Activated naive CD4-positive, alpha-beta T cell treated with anti-CD3 and anti-CD28 coated beads for 36 hours (primary cell): ENCODE measurements around the gene PCDHGB2. TPM values are rescaled to one million over a fixed set of nuclear protein-coding genes. Genes with fewer than 3 reads are reported as not detected.
A peak's percentile ranks its signal among the peaks of the same experiment; 100 is the strongest.

Experiments used
- CTCF ChIA-PET: fragments of 350-600 bp; sonication (Branson Sonifier 250); formaldehyde crosslinking; loops from one replicate; lab custom pipeline; 2021; ENCODE audit warnings: antibody characterized with exemption; lab: Charles Lee
- DNase-seq: peaks from one replicate; pipeline ENCODE4 v3.0.0-alpha.2; 2020
- H3K27ac Mint-ChIP-seq: one replicate; pipeline ENCODE4 v1.8.0; 2021; ENCODE audit warnings: mild to moderate bottlenecking, mixed read lengths
- H3K27me3 Mint-ChIP-seq: one replicate; pipeline ENCODE4 v1.8.0; 2021; ENCODE audit warnings: low read depth, mixed read lengths
- H3K36me3 Mint-ChIP-seq: one replicate; pipeline ENCODE4 v1.8.0; 2021; ENCODE audit warnings: low read depth, mixed read lengths
- H3K4me1 Mint-ChIP-seq: one replicate; pipeline ENCODE4 v1.8.0; 2021; ENCODE audit warnings: low read depth, mixed read lengths
- H3K4me3 Mint-ChIP-seq: one replicate; pipeline ENCODE4 v1.8.0; 2021; ENCODE audit warnings: mild to moderate bottlenecking, moderate library complexity, mixed read lengths
- H3K9me3 Mint-ChIP-seq: one replicate; pipeline ENCODE4 v1.8.0; 2021; ENCODE audit warnings: mixed read lengths
- intact Hi-C: fragments of 100-400 bp; cut with micrococcal nuclease; formaldehyde crosslinking; loops from one replicate; pipeline ENCODE4 v1.15.1; 2023
- total RNA-seq, 2 experiments: library from RNA; stranded (reverse); gene quantifications; one replicate each; pipeline ENCODE4 v1.2.3, GENCODE V29; 2021

The PCDHGB2 gene
- total RNA-seq, 2 experiments from 2014 or later: not detected

DNA sequence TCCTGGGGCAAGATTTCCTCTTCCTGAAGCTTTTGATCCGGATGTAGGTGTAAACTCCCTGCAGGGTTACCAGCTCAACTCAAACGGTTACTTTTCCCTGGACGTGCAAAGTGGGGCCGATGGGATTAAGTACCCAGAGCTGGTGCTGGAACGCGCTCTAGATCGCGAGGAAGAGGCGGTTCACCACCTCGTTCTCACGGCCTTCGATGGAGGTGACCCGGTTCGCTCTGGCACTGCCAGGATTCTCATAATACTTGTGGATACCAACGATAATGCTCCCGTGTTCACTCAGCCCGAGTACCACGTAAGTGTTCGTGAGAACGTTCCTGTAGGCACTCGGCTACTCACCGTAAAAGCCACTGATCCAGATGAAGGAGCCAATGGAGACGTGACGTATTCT lies 4.2 kb upstream of the PCDHGB2 start:
- H3K36me3 Mint-ChIP-seq: peaks cover 22% of the 10 kb centered on the region
- no peaks in the 10 kb centered on the region for H3K4me1 Mint-ChIP-seq
- no peak for DNase-seq
- peaks cover 22% of the 10 kb centered on the region for H3K9me3 Mint-ChIP-seq
- intact Hi-C loops: no loop called here
- peaks cover 66% of the 10 kb centered on the region for H3K27me3 Mint-ChIP-seq
- H3K27ac Mint-ChIP-seq: no peak overlapping the region
- no peak overlapping the region for H3K4me3 Mint-ChIP-seq
- CTCF ChIA-PET: interaction anchor here (0.9 to 1.7 kb wide), 6 partner anchors 9 to 202 kb away, joined by 3 to 4 read pairs (median 3); partner anchors contain the start of genes PCDHGA5 and PCDHGB3

DNA sequence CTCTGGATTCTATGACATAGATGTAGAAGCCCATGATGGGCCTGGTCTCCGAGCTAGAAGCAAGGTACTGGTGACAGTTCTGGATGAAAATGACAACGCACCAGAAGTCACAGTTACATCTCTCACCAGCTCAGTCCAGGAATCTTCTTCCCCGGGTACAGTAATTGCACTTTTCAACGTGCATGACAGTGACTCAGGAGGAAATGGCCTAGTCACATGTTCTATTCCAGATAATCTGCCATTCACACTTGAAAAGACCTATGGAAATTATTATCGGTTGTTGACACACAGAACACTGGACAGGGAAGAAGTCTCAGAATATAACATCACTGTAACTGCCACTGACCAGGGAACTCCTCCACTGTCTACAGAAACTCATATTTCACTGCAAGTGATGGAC lies 3.7 kb upstream of the PCDHGB2 start:
- H3K27me3 Mint-ChIP-seq: peaks cover 66% of the 10 kb centered on the region
- H3K9me3 Mint-ChIP-seq: peaks cover 23% of the 10 kb centered on the region

DNA sequence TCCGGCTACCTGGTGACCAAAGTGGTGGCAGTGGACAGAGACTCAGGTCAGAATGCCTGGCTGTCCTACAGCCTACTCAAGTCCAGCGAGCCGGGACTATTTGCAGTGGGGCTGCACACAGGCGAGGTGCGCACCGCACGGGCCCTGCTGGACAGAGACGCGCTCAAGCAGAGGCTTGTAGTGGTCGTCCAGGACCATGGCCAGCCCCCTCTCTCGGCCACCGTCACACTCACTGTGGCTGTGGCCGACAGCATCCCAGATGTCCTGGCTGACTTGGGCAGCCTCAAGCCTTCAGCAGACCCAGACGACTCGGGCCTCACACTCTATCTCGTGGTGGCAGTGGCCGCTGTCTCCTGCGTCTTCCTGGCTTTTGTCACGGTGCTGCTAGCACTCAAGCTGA lies 2.8 kb upstream of the PCDHGB2 start:
- DNase-seq: no peak
- Mint-ChIP-seq H3K27me3 (peaks cover 68% of the 10 kb centered on the region), H3K27ac (no peak overlapping the region), H3K4me3 (no peak overlapping the region), H3K9me3 (peaks cover 27% of the 10 kb centered on the region), H3K36me3 (peaks cover 28% of the 10 kb centered on the region), H3K4me1 (no peaks in the 10 kb centered on the region)
- intact Hi-C loops: no loop called here
- CTCF ChIA-PET: no interaction called here

More for the DNA sequence above, 3.7 kb upstream of the PCDHGB2 start:
- intact Hi-C loops: no loop called here
- no peaks in the 10 kb centered on the region for H3K4me1 Mint-ChIP-seq
- DNase-seq: no peak
- CTCF ChIA-PET: interaction anchor here (0.6 to 1.7 kb wide), 5 partner anchors 8 to 202 kb away, joined by 3 to 4 read pairs (median 4); partner anchors contain the start of genes PCDHGA5 and PCDHGB3
- peaks cover 27% of the 10 kb centered on the region for H3K36me3 Mint-ChIP-seq
- no peak overlapping the region for H3K27ac Mint-ChIP-seq
- H3K4me3 Mint-ChIP-seq: no peak overlapping the region

DNA sequence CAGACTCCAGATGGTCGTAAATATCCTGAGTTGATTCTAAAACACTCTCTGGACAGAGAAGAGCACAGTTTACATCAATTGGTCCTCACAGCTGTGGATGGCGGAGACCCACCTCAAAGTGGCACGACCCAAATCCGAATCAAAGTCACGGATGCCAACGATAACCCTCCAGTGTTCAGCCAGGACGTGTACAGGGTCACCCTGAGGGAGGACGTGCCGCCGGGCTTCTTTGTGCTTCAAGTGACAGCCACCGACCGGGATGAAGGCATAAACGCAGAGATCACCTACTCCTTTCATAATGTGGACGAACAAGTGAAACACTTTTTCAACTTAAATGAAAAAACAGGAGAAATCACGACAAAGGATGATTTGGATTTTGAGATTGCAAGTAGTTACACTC lies 891 bp downstream of the PCDHGB2 start:
- peaks cover 83% of the 10 kb centered on the region for H3K27me3 Mint-ChIP-seq
- intact Hi-C loops: no loop called here
- no peak overlapping the region for H3K4me3 Mint-ChIP-seq
- H3K9me3 Mint-ChIP-seq: peaks cover 31% of the 10 kb centered on the region
- H3K36me3 Mint-ChIP-seq: peaks cover 31% of the 10 kb centered on the region
- H3K4me1 Mint-ChIP-seq: no peaks in the 10 kb centered on the region
- DNase-seq: no peak
- CTCF ChIA-PET: no interaction called here
- no peak overlapping the region for H3K27ac Mint-ChIP-seq

DNA sequence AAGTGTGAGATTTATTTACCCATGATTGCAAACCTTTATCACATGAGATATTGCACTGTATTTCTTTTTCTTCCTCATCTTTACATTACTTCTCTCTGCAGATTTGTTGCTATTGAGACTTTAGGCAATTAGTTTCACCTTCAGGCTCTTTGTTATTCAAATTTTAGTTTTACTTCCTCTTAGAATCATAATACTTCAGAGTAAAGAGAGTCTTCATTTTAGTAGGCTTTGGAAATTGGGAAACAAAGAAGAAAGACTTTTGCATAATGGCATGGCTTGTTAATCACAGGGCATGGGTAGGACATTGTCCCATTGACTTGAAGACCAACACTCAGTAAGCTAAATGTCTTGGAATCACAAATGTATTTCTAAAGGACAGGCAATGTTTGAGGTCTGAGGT lies 2.9 kb downstream of the PCDHGB2 start:
- Mint-ChIP-seq H3K9me3 (peaks cover 30% of the 10 kb centered on the region), H3K36me3 (peaks cover 28% of the 10 kb centered on the region), H3K4me3 (no peak overlapping the region), H3K27ac (no peak overlapping the region), H3K27me3 (peaks cover 77% of the 10 kb centered on the region), H3K4me1 (no peaks in the 10 kb centered on the region)
- CTCF ChIA-PET: no interaction called here
- intact Hi-C loops: no loop called here
- no peak for DNase-seq

DNA sequence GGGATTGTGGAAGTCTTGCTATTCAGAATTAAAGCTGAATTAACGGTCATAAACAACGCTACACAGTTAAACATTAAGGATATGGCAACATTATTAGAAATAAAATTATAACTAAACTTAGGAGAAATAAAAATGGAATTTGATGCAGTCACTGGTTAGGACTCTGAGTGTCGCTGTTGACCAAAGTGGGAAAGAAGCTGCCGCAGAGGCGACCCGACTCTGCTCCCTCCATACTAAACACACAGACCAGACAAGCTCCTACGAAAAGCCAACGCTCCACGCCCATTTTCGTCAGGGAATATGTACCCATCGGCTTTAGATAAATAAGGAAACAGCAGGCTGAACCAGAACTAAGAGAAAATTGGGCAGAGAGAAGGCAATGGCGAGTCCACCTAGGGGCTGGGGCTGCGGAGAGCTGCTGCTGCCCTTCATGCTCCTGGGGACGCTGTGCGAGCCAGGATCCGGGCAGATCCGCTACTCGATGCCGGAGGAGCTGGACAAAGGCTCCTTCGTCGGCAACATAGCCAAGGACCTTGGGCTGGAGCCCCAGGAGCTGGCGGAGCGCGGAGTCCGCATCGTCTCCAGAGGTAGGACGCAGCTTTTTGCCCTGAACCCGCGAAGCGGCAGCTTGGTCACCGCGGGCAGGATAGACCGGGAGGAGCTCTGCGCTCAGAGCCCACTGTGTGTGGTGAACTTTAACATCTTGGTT lies 4.3 kb downstream of the PCDHGB2 start, which contains the start of gene PCDHGA5:
Gene PCDHGA5, plus strand, starts transcription at position 211 of the 709 bp plus-strand sequence. Its CDS starts 169 bp downstream, at position 380.
- Mint-ChIP-seq H3K27ac (no peak within 1 kb of the TSS), H3K4me3 (no peak within 1 kb of the TSS), H3K36me3 (peaks cover 24% of the 10 kb centered on the region), H3K9me3 (peaks cover 30% of the 10 kb centered on the region), H3K27me3 (peaks cover 76% of the 10 kb centered on the region), H3K4me1 (no peaks in the 10 kb centered on the region)
- CTCF ChIA-PET: interaction anchor here (1.0 to 1.9 kb wide), 8 partner anchors 9 to 149 kb away, joined by 3 to 6 read pairs (median 4); partner anchors contain the start of genes PCDHGA10, PCDHGA11, PCDHGA4 and PCDHGA6
- intact Hi-C loops: no loop called here
- no peak for DNase-seq

DNA sequence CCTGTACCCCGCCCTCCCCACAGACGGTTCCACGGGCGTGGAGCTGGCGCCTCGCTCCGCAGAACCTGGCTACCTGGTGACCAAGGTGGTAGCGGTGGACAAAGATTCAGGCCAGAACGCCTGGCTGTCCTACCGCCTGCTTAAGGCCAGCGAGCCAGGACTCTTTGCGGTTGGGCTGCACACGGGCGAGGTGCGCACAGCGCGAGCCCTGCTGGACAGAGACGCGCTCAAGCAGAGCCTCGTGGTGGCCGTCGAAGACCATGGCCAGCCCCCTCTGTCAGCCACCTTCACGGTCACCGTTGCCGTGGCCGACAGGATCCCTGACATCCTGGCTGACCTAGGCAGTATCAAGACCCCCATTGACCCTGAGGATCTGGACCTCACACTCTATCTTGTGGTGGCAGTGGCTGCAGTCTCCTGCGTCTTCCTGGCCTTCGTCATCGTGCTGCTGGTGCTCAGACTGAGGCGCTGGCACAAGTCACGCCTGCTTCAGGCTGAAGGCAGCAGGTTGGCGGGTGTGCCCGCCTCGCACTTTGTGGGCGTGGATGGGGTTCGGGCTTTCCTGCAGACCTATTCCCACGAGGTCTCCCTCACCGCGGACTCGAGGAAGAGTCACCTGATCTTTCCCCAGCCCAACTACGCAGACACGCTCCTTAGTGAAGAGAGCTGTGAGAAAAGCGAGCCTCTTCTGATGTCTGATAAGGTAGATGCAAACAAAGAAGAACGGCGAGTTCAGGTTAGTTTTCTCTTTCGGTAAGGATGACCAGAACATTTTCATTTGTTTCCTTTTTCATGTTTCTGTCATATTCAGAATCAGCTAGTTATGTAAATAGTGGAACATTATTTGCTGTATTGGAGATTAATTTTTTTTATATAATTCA lies 6.5 kb downstream of the PCDHGB2 start:
- Mint-ChIP-seq H3K4me1 (peaks cover 4% of the 10 kb centered on the region), H3K4me3 (no peak overlapping the region), H3K27me3 (peaks cover 72% of the 10 kb centered on the region), H3K9me3 (peaks cover 23% of the 10 kb centered on the region), H3K27ac (no peak overlapping the region), H3K36me3 (peaks cover 11% of the 10 kb centered on the region)
- CTCF ChIA-PET: no interaction called here
- no peak for DNase-seq
- intact Hi-C loops: no loop called here

DNA sequence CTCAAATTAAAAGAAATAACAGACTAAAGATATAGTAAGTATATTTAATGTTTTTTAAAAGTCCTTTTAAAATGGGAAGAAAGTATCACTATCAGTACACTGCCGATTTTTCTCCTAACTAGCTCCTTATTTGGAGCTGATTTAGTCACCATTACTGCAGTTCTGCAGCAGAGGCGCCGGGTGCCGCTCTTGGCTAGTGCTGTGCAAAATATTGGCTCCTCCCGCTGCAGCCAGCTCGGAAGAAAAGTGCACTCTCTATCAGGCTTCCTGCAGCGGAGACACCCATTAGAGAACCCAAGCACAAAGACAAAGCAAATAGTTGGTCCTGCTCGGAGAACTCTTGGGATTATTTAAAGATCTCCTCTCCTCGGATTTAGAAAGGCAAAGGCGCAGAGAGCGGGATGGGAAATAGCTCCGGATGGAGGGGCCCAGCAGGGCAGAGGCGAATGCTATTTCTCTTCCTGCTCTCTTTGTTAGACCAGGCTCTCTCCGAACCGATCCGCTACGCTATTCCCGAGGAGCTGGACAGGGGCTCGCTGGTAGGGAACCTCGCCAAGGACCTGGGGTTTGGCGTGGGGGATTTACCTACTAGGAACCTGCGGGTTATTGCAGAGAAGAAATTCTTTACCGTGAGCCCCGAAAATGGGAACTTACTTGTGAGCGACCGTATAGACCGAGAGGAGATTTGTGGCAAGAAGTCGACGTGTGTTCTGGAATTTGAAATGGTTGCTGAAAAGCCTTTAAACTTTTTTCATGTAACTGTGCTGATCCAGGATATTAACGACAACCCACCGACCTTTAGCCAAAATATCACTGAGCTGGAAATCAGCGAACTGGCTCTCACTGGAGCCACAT lies 10.4 kb downstream of the PCDHGB2 start, which contains the start of gene PCDHGB3:
Gene PCDHGB3, plus strand, starts transcription at position 249 of the 855 bp plus-strand sequence. Its CDS starts 153 bp downstream, at position 402.
- peaks cover 25% of the 10 kb centered on the region for H3K9me3 Mint-ChIP-seq
- no peak within 1 kb of the TSS for H3K27ac Mint-ChIP-seq
- H3K36me3 Mint-ChIP-seq: peaks cover 7% of the 10 kb centered on the region
- CTCF ChIA-PET: interaction anchor here (0.6 to 2.0 kb wide), 21 partner anchors 11 to 196 kb away, joined by 3 to 8 read pairs (median 3); partner anchors contain the start of genes PCDHGA11, PCDHGA12, PCDHGA2 and PCDHGB1
- peak; percentile 47 for DNase-seq
- intact Hi-C loops: loop anchor here (1.0 to 10.0 kb wide), 4 partner anchors 37 to 194 kb away; partner anchors contain the start of genes PCDHB13, PCDHGA11 and PCDHGB6
- H3K4me1 Mint-ChIP-seq: peaks cover 4% of the 10 kb centered on the region
- H3K4me3 Mint-ChIP-seq: peak within 1 kb of the TSS; percentile 69
- H3K27me3 Mint-ChIP-seq: peaks cover 68% of the 10 kb centered on the region

DNA sequence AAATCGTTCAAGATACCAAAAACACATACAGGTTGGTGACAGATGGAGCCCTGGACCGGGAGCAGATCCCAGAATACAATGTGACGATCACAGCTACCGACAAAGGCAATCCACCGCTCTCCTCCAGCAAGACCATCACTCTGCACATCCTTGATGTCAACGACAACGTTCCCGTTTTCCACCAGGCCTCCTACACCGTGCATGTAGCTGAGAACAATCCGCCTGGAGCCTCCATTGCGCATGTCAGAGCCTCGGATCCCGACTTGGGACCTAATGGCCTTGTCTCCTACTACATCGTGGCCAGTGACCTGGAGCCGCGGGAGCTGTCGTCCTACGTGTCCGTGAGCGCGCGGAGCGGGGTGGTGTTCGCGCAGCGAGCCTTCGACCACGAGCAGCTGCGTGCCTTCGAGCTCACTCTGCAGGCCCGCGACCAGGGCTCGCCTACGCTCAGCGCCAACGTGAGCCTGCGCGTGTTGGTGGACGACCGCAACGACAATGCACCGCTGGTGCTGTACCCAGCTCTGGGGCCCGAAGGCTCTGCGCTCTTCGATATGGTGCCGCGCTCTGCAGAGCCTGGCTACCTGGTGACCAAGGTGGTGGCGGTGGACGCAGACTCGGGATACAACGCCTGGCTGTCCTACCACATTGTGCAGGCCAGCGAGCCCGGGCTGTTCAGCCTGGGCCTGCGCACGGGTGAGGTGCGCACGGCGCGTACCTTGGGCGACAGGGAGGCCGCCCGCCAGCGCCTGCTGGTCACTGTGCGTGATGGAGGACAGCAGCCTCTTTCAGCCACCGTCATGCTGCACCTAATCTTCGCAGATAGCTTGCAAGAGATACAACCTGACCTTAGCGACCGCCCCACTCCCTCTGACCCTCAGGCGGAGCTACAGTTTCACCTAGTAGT lies 12.0 kb downstream of the PCDHGB2 start:
- H3K36me3 Mint-ChIP-seq: peaks cover 9% of the 10 kb centered on the region
- H3K4me1 Mint-ChIP-seq: peaks cover 4% of the 10 kb centered on the region
- H3K27ac Mint-ChIP-seq: no peak overlapping the region
- peaks cover 24% of the 10 kb centered on the region for H3K9me3 Mint-ChIP-seq
- intact Hi-C loops: loop anchor here (5.0 to 10.0 kb wide), 3 partner anchors 35 to 157 kb away; partner anchors contain the start of genes PCDHB13, PCDHGA11 and PCDHGB6
- no peak overlapping the region for H3K4me3 Mint-ChIP-seq
- peaks cover 66% of the 10 kb centered on the region for H3K27me3 Mint-ChIP-seq
- DNase-seq: no peak
- CTCF ChIA-PET: interaction anchor here (0.6 to 1.2 kb wide), 5 partner anchors 9 to 150 kb away, joined by 3 to 4 read pairs (median 3); partner anchors contain the start of gene PCDHGA4

DNA sequence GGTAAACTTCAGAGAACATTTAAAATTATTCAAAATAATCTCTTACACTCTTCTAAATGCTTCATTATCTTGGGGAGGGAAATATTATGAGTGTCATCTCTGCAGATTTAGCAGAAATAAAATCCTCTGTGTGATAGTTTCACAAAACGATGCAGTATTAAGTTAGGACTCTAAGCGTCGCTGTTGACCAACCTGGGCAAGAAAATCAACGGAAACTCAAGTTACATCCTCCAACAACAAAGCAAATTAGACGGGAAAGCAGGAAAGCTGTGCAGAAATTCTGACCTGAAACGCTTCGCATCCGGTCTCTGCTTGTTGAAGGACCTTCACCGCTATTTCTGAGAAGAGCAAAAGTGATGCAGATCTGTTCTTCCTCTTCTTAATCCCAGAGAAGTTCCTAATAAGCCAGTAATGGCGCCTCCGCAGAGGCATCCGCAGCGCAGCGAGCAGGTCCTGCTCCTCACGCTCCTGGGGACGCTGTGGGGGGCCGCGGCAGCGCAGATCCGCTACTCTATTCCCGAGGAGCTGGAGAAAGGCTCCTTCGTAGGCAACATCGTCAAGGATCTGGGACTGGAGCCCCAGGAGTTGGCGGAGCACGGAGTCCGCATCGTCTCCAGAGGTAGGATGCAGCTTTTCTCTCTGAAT lies 14.0 kb downstream of the PCDHGB2 start, which contains the start of gene PCDHGA6:
Gene PCDHGA6, plus strand, starts transcription at position 219 of the 645 bp plus-strand sequence. Its CDS starts 193 bp downstream, at position 412.
- Mint-ChIP-seq H3K9me3 (peaks cover 28% of the 10 kb centered on the region), H3K27me3 (peaks cover 57% of the 10 kb centered on the region), H3K36me3 (peaks cover 11% of the 10 kb centered on the region), H3K4me1 (peaks cover 4% of the 10 kb centered on the region), H3K4me3 (peak within 1 kb of the TSS; percentile 51), H3K27ac (no peak within 1 kb of the TSS)
- intact Hi-C loops: loop anchor here (5.0 to 10.0 kb wide), 3 partner anchors 34 to 159 kb away; partner anchors contain the start of genes PCDHB13, PCDHGA11 and PCDHGB6
- CTCF ChIA-PET: interaction anchor here (1.0 to 1.2 kb wide), 2 partner anchors 10 to 47 kb away, joined by 3 to 4 read pairs; partner anchors contain the start of genes PCDHGA11 and PCDHGA5
- no peak for DNase-seq
